ENCODE measurements around the gene UTP18.

- TF ChIP-seq CTCF (IDR thresholded peaks at IDR 0.05; ENCODE audit: low read length) (no peak), EZH2 (IDR thresholded peaks at IDR 0.05; ENCODE audit: borderline replicate concordance, low read length) (no peak)
Observed at GRCh38 chr17:51272812-51273211, 12.5 kb downstream of the UTP18 start.
